Caco-2 (cell line): Measurements from ENCODE around the gene FBXO8. TPM values are rescaled to one million over a fixed set of nuclear protein-coding genes. Genes with fewer than 3 reads are reported as not detected.

Source experiments
- BruUV-seq: library from RNA; stranded (reverse); fragments of 400-500 nt; replicated peaks from 2 replicates; lab custom pipeline; 2021; lab: Mats Ljungman, UMichigan
- CTCF ChIA-PET: fragments of 300-600 bp; sonication (Branson Sonifier 250); formaldehyde crosslinking; loops from one replicate; lab custom pipeline; 2022; ENCODE audit warnings: antibody characterized with exemption; lab: Charles Lee
- POLR2A ChIA-PET: fragments of 300-600 bp; sonication (Branson Sonifier 250); formaldehyde crosslinking; loops from one replicate; lab custom pipeline; 2022; ENCODE audit warnings: antibody characterized with exemption; lab: Charles Lee
- DNase-seq, 2 experiments: peaks; one replicate each; pipeline versions ENCODE4 v3.0.0 to v3.0.0-alpha.2; 2020 to 2022
- H3K27me3 ChIP-seq: replicated peaks from 2 replicates; pipeline ENCODE4 v1.6.0; 2011; ENCODE audit warnings: low read length; ENCODE audit not compliant: control insufficient read depth, insufficient read depth
- H3K36me3 ChIP-seq: 2 replicates; pipeline ENCODE4 v1.5.1; 2011; ENCODE audit warnings: low read length; ENCODE audit not compliant: control insufficient read depth, insufficient read depth
- H3K4me1 ChIP-seq: fragments of 250-450 bp; sonication (Bioruptor Pico); 2 replicates; pipeline ENCODE4 v1.5.1; 2020; ENCODE audit warnings: mild to moderate bottlenecking
- H3K4me3 ChIP-seq: 2 replicates; pipeline ENCODE4 v1.5.1; 2011; ENCODE audit warnings: low read depth, mild to moderate bottlenecking, control low read depth, low read length
- H3K9me3 ChIP-seq: fragments of 250-450 bp; sonication (Bioruptor Pico); 2 replicates; pipeline ENCODE4 v1.5.1; 2020; ENCODE audit warnings: mild to moderate bottlenecking, moderate library complexity
- H3K27ac Mint-ChIP-seq: one replicate; pipeline ENCODE4 v1.8.0; 2022; ENCODE audit warnings: mixed read lengths; ENCODE audit not compliant: unreplicated experiment
- H3K27me3 Mint-ChIP-seq: one replicate; pipeline ENCODE4 v1.8.0; 2022; ENCODE audit warnings: mixed read lengths; ENCODE audit not compliant: insufficient read depth, unreplicated experiment
- H3K36me3 Mint-ChIP-seq: one replicate; pipeline ENCODE4 v1.8.0; 2022; ENCODE audit warnings: mild to moderate bottlenecking, mixed read lengths; ENCODE audit not compliant: insufficient read depth, unreplicated experiment
- H3K4me1 Mint-ChIP-seq: one replicate; pipeline ENCODE4 v1.8.0; 2022; ENCODE audit warnings: low read depth, mixed read lengths; ENCODE audit not compliant: unreplicated experiment
- H3K4me3 Mint-ChIP-seq: one replicate; pipeline ENCODE4 v1.8.0; 2022; ENCODE audit warnings: mild to moderate bottlenecking, moderate library complexity, mixed read lengths; ENCODE audit not compliant: unreplicated experiment
- H3K9me3 Mint-ChIP-seq: one replicate; pipeline ENCODE4 v1.8.0; 2022; ENCODE audit warnings: mixed read lengths; ENCODE audit not compliant: unreplicated experiment
- intact Hi-C: fragments of 100-400 bp; cut with micrococcal nuclease; formaldehyde crosslinking; loops from one replicate; pipeline ENCODE4 v1.10.0; 2022; ENCODE audit not compliant: unreplicated experiment
- total RNA-seq: library from RNA; stranded (reverse); gene quantifications from 2 replicates; pipeline ENCODE4 v1.2.3, GENCODE V29; 2022
- TF ChIP-seq, protein P1 (sequence below), 2 experiments: fragments of 200-600 bp in 1 of 2; IDR thresholded peaks; 1 replicate in 1 of 2; 2 replicates in 1 of 2; pipeline versions ENCODE4 v1.5.1 to v1.8.0; 2011 to 2022; ENCODE audit warnings: antibody characterized with exemption in 1 of 2, control low read depth in 1 of 2, inconsistent platforms in 1 of 2, low read depth in 1 of 2, low read length in 1 of 2, mild to moderate bottlenecking in 1 of 2, moderate library complexity in 1 of 2; ENCODE audit not compliant: insufficient read depth in 1 of 2, severe bottlenecking in 1 of 2, unreplicated experiment in 1 of 2

FBXO8 gene
- total RNA-seq, 1 experiment from 2014 or later, result 15.0 TPM

DNA sequence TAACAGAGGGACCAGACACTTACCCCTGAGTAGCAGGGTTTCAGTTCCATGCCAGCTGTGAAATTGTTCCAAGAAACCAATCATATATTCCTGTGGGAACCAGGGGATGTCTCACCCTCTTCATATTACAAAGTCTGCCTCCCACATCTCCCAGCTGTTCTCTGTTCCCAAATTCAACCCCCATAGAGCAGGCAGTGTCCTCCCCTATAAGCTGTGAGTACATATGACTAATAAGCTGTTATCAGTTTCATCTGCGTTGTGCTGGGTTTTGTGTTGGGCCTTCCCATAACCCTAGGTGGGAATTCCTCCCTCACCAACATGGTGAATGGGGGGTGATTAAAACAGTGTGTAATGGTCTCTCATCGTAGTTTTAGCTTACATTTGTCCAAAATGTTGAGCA lies 41.3 kb upstream of the FBXO8 start:
- Histone ChIP-seq H3K4me1 (no peaks in the 10 kb centered on the region), H3K36me3 (no peaks in the 10 kb centered on the region), H3K27me3 (no peaks in the 10 kb centered on the region), H3K9me3 (no peaks in the 10 kb centered on the region), H3K4me3 (no peak overlapping the region)
- intact Hi-C loops, result no loop called here
- TF ChIP-seq, protein P1, sequence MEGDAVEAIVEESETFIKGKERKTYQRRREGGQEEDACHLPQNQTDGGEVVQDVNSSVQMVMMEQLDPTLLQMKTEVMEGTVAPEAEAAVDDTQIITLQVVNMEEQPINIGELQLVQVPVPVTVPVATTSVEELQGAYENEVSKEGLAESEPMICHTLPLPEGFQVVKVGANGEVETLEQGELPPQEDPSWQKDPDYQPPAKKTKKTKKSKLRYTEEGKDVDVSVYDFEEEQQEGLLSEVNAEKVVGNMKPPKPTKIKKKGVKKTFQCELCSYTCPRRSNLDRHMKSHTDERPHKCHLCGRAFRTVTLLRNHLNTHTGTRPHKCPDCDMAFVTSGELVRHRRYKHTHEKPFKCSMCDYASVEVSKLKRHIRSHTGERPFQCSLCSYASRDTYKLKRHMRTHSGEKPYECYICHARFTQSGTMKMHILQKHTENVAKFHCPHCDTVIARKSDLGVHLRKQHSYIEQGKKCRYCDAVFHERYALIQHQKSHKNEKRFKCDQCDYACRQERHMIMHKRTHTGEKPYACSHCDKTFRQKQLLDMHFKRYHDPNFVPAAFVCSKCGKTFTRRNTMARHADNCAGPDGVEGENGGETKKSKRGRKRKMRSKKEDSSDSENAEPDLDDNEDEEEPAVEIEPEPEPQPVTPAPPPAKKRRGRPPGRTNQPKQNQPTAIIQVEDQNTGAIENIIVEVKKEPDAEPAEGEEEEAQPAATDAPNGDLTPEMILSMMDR (IDR thresholded peaks at IDR 0.05; ENCODE audit: insufficient read depth in 1 of 2, low read depth in 1 of 2, low read length in 1 of 2, severe bottlenecking in 1 of 2, unreplicated experiment in 1 of 2), result no peak
- BruUV-seq, result no TSS peak
- POLR2A ChIA-PET, result no interaction called here
- CTCF ChIA-PET, result no interaction called here
- Mint-ChIP-seq H3K9me3 (no peaks in the 10 kb centered on the region), H3K36me3 (no peaks in the 10 kb centered on the region), H3K27me3 (no peaks in the 10 kb centered on the region), H3K4me1 (no peaks in the 10 kb centered on the region), H3K27ac (no peak overlapping the region), H3K4me3 (no peak overlapping the region)
- DNase-seq, result no peak

DNA sequence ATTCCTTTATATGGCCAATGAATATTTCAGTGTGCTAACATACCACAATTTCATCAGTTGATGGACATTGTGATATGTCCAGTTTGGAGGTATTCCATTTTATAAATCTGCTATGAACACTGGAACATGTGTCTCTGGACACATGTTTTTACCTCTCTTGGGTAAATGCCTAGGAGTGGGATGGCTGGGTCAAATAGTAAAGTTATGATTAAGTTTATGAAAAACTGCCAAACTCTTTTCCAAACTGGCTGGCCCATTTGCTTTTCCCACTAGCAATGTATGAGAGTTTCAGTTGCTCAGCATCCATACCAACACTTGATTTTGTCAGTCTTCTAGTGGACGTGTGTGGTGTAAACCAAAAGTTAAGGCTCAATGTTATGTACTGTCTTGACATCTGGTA lies 40.8 kb upstream of the FBXO8 start:
- no TSS peak for BruUV-seq
- Mint-ChIP-seq H3K36me3 (no peaks in the 10 kb centered on the region), H3K27ac (no peak overlapping the region), H3K27me3 (no peaks in the 10 kb centered on the region), H3K4me3 (no peak overlapping the region), H3K9me3 (no peaks in the 10 kb centered on the region), H3K4me1 (no peaks in the 10 kb centered on the region)
- DNase-seq, result no peak
- Histone ChIP-seq H3K4me1 (no peaks in the 10 kb centered on the region), H3K4me3 (no peak overlapping the region), H3K36me3 (no peaks in the 10 kb centered on the region), H3K27me3 (no peaks in the 10 kb centered on the region), H3K9me3 (no peaks in the 10 kb centered on the region)
- CTCF ChIA-PET, result no interaction called here
- POLR2A ChIA-PET, result no interaction called here
- intact Hi-C loops, result no loop called here
- TF ChIP-seq, protein P1 (IDR thresholded peaks at IDR 0.05; ENCODE audit: insufficient read depth in 1 of 2, low read depth in 1 of 2, low read length in 1 of 2, severe bottlenecking in 1 of 2, unreplicated experiment in 1 of 2), result no peak

DNA sequence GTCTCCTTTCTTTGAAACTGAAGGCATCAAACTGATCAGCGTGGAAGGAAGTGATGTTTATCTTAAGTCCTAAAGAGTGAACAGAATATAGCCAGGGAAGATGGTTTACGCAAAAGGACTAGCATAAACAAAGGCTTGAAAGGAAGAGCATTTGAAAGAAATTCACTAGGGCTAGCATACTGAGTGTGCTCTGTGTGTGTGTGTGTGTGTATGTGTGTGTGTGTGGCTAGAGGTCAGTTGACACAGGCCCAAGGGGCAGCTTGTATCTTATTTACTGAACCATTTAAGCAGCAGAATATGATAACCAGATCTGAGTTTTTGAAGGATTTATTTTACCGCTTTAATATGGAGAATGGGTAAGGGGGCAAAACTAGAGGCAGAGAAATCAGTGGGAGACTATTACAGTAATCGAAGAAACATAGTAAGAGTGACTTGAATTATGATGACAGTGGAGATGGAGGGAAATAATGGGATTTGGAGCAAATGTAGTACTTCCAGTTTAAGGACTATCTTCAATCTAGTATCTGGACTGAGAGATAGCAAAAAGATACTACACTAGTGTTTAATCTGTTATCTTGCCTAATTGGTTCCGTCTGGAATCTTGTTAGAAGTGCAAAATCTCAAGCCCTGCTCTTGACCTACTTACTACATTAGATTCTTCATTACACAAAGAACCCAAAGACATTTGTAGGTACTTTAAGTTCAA lies 37.2 kb upstream of the FBXO8 start:
- no peaks in the 10 kb centered on the region for H3K9me3 ChIP-seq
- no peaks in the 10 kb centered on the region for H3K9me3 Mint-ChIP-seq
- H3K36me3 Mint-ChIP-seq, result no peaks in the 10 kb centered on the region
- intact Hi-C loops, result no loop called here
- H3K27me3 ChIP-seq, result no peaks in the 10 kb centered on the region
- H3K4me3 ChIP-seq, result no peak overlapping the region
- ChIA-PET POLR2A (no interaction called here), CTCF (no interaction called here)
- DNase-seq, result no peak
- no peak overlapping the region for H3K27ac Mint-ChIP-seq
- no TSS peak for BruUV-seq
- H3K4me1 ChIP-seq, result no peaks in the 10 kb centered on the region
- H3K4me3 Mint-ChIP-seq, result no peak overlapping the region
- H3K27me3 Mint-ChIP-seq, result no peaks in the 10 kb centered on the region
- TF ChIP-seq, protein P1 (IDR thresholded peaks at IDR 0.05; ENCODE audit: insufficient read depth in 1 of 2, low read depth in 1 of 2, low read length in 1 of 2, severe bottlenecking in 1 of 2, unreplicated experiment in 1 of 2), result no peak
- H3K36me3 ChIP-seq, result no peaks in the 10 kb centered on the region
- H3K4me1 Mint-ChIP-seq, result no peaks in the 10 kb centered on the region
